IMR-90 (cell line): ENCODE measurements around the gene BLOC1S4.

Source experiments
- BHLHE40 ChIP-seq: fragments of 150-350 bp; IDR thresholded peaks from 2 replicates; pipeline ENCODE4 v1.6.1; 2016; ENCODE audit warnings: mild to moderate bottlenecking, low read depth, low read length
- CEBPB ChIP-seq: IDR thresholded peaks from 2 replicates; pipeline ENCODE4 v1.6.1; 2012; ENCODE audit warnings: low read depth, low read length, improper control_type of control experiment
- CTCF ChIP-seq: conservative IDR thresholded peaks from 2 replicates; pipeline ENCODE4 v1.5.1; 2012; ENCODE audit warnings: mild to moderate bottlenecking, low read depth, low read length, improper control_type of control experiment
- ELK1 ChIP-seq: fragments of 150-350 bp; IDR thresholded peaks from 2 replicates; pipeline ENCODE4 v1.6.1; 2016; ENCODE audit warnings: low read depth, mild to moderate bottlenecking, low read length, moderate library complexity, borderline replicate concordance
- FOS ChIP-seq: fragments of 150-350 bp; IDR thresholded peaks from 2 replicates; pipeline ENCODE4 v1.6.1; 2016; ENCODE audit warnings: low read depth, low read length
- MXI1 ChIP-seq: IDR thresholded peaks from 2 replicates; pipeline ENCODE4 v1.6.1; 2012; ENCODE audit warnings: low read depth, mild to moderate bottlenecking, low read length, moderate library complexity, borderline replicate concordance
- NFE2L2 ChIP-seq: fragments of 150-350 bp; IDR thresholded peaks from 2 replicates; pipeline ENCODE4 v1.6.1; 2016; ENCODE audit warnings: low read depth, mild to moderate bottlenecking, low read length
- POLR2A ChIP-seq: IDR thresholded peaks from 2 replicates; pipeline ENCODE4 v1.6.1; 2012; ENCODE audit warnings: mild to moderate bottlenecking, low read depth, low read length
- RCOR1 ChIP-seq: IDR thresholded peaks from 2 replicates; pipeline ENCODE4 v1.6.1; 2012; ENCODE audit warnings: mild to moderate bottlenecking, low read length, improper control_type of control experiment; ENCODE audit not compliant: insufficient replicate concordance
- RFX5 ChIP-seq: IDR thresholded peaks from 2 replicates; pipeline ENCODE4 v1.8.0; 2012; ENCODE audit warnings: low read depth, mild to moderate bottlenecking, low read length, moderate library complexity
- USF2 ChIP-seq: fragments of 150-350 bp; IDR thresholded peaks from 2 replicates; pipeline ENCODE4 v1.6.1; 2017; ENCODE audit warnings: mild to moderate bottlenecking, antibody characterized with exemption, low read length, low read depth

- no peak for TF ChIP-seq USF2
- TF ChIP-seq NFE2L2 = no peak
- TF ChIP-seq CTCF = no peak
- no peak for TF ChIP-seq POLR2A
- no peak for TF ChIP-seq ELK1
- TF ChIP-seq RCOR1 = no peak
- TF ChIP-seq CEBPB = no peak
- no peak for TF ChIP-seq MXI1
- TF ChIP-seq RFX5 = no peak
- no peak for TF ChIP-seq BHLHE40
- no peak for TF ChIP-seq FOS
These were observed 3.7 kb downstream of the BLOC1S4 start for GRCh38 chr4:6719611-6720179.
